ENCODE measurements around the gene HSPD1.

DNA sequence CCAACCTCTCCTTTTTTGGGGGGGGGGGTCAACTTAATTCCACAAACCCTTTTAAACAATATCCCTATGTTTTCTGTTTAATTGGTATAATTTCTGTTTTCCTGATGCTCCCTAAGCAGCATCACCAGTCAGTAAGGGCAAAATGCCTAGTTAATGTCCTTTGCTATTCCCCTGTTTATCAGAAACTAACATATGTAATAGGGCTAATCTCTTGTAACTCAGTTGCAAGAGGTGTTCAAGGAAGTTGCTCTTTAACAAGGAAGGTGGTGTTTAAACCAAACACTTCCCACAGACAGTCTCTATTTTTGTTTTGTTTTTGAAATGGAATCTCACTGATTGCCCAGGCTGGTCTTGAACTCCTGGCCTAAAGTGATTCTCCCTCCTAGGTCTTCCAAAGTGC lies 52.8 kb downstream of the HSPD1 start:
- no peak for TF ChIP-seq CTCF (IDR thresholded peaks at IDR 0.05; ENCODE audit: low read length)
- no peak for TF ChIP-seq EZH2phosphoT487 (IDR thresholded peaks at IDR 0.05; ENCODE audit: low read length)
- no peak for TF ChIP-seq EZH2 (optimal IDR thresholded peaks at IDR 0.05; ENCODE audit: low read depth, low read length)
